GM18499 (cell line): ENCODE results near the gene NTM.

Experiments
- ATAC-seq: cut with Tn5 transposase; IDR thresholded peaks from one replicate; pipeline ENCODE4 v1.9.1; 2021; ENCODE audit warnings: moderate number of reproducible peaks; ENCODE audit not compliant: insufficient read depth, unreplicated experiment

NTM gene

GRCh38 chr11:131916638-131917037 lies 546.2 kb downstream of the NTM start:
- no peak for ATAC-seq

- ATAC-seq = no peak
Observed at GRCh38 chr11:131917634-131918384, 547.4 kb downstream of the NTM start.

GRCh38 chr11:131918663-131919062 lies 548.2 kb downstream of the NTM start:
- ATAC-seq = no peak

- ATAC-seq = no peak
Observed at GRCh38 chr11:131922220-131922619, 551.8 kb downstream of the NTM start.

- ATAC-seq = no peak
Observed at GRCh38 chr11:131923309-131923708, 552.9 kb downstream of the NTM start.

- ATAC-seq = no peak
Observed at GRCh38 chr11:131924001-131924400, 553.6 kb downstream of the NTM start.

- ATAC-seq = no peak
Observed at GRCh38 chr11:131924457-131925201, 554.2 kb downstream of the NTM start.

- ATAC-seq = no peak
Observed at GRCh38 chr11:131925829-131926228, 555.4 kb downstream of the NTM start.

GRCh38 chr11:131928992-131929391 lies 558.6 kb downstream of the NTM start:
- peak; percentile 68 for ATAC-seq

GRCh38 chr11:131932584-131933325 lies 562.3 kb downstream of the NTM start:
- ATAC-seq = no peak

GRCh38 chr11:131934006-131934405 lies 563.6 kb downstream of the NTM start:
- no peak for ATAC-seq

GRCh38 chr11:131938351-131938751 lies 567.9 kb downstream of the NTM start:
- no peak for ATAC-seq

- no peak for ATAC-seq
Observed at GRCh38 chr11:131940126-131940525, 569.7 kb downstream of the NTM start.

- ATAC-seq = no peak
Observed at GRCh38 chr11:131942878-131943277, 572.5 kb downstream of the NTM start.

- no peak for ATAC-seq
Observed at GRCh38 chr11:131943295-131943694, 572.9 kb downstream of the NTM start.

- ATAC-seq = no peak
Observed at GRCh38 chr11:131944736-131945135, 574.3 kb downstream of the NTM start.

GRCh38 chr11:131945706-131946105 lies 575.3 kb downstream of the NTM start:
- ATAC-seq = no peak

GRCh38 chr11:131947511-131947910 lies 577.1 kb downstream of the NTM start:
- no peak for ATAC-seq

- no peak for ATAC-seq
Observed at GRCh38 chr11:131951121-131951520, 580.7 kb downstream of the NTM start.

- ATAC-seq = no peak
Observed at GRCh38 chr11:131954146-131954545, 583.7 kb downstream of the NTM start.

- ATAC-seq = no peak
Observed at GRCh38 chr11:131955904-131956303, 585.5 kb downstream of the NTM start.
